CD1c-positive myeloid dendritic cell (primary cell): ENCODE measurements around the gene MYOG.

ENCODE experiments used
- DNase-seq: peaks from one replicate; pipeline ENCODE4 v3.0.0-alpha.2; 2016; ENCODE audit errors: extremely low spot score

Gene MYOG

DNA sequence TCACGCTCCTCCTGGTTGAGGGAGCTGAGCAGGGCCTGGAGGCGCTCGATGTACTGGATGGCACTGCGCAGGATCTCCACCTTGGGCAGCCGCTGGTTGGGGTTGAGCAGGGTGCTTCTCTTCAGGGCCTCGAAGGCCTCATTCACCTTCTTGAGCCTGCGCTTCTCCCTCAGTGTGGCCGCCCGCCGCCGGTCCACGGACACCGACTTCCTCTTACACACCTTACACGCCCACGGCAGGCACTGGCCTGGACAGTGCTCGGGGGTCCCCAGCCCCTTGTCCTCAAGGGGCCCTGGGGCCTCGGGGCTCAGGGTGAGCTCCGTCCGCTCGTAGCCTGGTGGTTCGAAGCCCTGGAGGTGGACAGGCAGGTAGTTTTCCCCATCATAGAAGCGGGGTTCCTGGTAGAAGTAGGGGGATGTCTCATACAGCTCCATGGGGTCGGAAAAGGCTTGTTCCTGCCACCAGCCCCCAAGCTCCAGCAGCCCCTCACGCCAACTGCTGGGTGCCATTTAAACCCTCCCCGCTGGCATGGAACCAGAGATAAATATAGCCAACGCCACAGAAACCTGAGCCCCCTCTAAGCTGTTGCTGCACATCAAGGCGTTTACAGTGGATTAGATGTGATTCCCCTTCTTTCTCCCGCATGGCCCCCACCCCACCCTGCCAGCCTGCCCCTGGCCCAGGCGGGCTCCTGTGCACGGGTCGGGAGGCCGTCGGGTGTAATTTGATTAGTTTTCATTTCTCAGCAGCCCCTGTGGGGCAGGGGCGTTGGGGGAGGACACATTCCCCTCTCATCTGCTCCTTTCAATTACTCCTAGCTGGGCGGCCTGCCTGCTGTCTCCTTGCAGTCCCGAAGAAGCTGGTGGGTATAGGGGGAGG lies at the start of gene MYOG:
TSS of gene MYOG (minus strand) at position 485 of the 879 bp plus-strand sequence. CDS start at position 434, 51 bp downstream.
- DNase-seq = no peak

DNA sequence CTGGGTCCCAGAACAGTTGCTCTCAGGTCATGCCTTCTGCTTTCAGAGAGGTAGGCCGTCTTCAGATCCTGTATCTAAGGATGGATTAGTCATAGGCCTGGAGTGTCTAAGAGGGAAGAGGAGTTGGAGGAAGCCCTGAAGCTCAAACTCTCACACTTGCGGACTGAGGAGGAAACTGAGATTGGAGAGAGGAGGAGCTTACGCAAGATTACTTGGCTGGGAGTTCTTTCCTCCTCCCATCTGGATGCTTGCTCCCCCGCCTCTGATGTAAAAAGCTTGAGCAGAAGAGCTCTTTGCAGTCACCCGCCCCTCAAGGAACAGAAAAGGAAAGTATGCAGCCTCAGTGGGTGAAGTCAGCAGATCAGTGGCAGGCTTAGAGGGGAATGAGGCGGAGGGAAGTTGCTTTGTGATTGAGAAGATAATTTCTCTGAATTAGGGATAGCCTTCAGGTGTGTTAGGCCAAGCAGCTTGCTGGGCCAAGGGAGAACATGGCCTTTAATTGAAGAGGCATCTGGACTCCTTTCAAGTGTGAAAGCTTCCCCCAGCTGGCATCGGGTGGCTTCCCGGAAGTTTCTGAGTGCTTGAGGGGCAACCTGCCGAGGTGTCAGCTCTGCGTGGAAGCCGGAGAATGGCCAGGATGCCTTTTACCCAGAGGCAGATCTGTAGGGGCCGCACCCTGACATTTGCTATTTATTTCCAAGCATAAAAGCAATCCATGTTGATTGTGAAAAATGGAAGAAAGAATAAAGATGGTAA lies 48.3 kb upstream of the MYOG start:
- peak; percentile 84 for DNase-seq

GRCh38 chr1:203131548-203132200 lies 45.9 kb upstream of the MYOG start:
- DNase-seq = no peak

DNA sequence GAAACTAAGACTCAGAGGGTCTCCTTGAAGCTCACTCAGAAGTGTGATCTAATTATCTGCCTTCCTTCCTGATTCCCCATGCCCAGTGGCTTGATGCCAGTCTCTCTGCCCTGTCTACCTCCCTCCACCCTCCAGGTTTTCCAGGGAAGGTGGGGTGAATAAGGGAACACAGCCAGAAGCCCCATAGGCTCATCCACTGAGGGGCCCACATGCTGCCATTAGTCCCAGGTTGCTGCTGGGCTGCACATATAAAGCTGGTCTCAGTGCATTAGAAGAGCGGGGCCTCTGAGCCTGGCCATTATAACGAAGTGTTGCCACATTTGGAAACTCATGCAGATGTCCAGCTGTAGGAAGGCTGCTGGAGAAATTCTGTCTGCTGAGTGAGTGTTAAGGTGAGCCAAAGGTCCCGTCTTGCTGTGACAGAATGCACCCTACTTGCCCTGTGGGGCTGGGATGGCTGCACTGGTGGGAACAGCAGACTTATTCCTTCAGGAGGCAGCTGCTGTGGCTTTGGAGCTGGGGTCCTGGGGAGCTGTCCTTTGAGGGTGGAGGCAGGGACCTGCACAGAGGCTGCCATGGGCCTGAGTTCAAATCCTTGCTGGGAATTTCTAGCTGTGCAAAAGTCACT lies 44.7 kb upstream of the MYOG start:
- no peak for DNase-seq

DNA sequence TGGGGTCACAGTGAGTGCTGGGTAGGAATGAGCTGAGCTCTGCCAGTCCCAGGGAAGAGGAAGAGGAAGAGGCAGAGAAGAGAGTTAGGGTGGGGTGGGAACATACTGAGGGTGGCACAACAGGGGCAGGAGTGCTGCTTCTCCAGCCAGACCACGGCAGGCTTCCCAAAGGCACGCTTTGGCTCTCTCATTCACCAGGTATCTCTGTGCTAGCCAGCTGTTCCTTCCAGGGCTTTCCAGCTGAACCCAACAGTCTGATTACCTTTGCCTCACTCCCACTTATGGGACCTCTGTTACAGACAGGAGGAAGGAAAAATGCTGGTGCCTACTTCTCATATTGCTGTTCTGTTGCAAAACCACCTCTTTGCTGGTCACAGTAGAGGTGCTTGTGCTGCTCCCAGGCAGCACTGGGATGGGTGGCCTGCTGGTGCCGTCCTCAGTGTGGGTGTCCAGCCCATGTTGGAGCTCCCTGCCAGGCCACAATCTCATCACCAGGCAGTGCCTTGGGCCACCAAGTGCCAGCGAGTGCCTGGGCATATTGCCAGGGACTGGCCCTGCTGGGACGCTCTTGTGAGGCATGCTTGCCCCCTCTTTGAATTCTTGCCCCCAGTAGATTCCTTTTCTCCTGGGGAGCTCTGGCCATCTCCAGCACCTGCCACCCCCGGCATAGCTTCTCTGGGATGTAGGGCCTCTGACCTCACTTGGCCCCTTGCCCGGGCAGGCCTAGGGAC lies 43.9 kb upstream of the MYOG start:
- DNase-seq = peak; percentile 53

- no peak for DNase-seq
Measured at GRCh38 chr1:203128716-203129500, 43.1 kb upstream of the MYOG start.

DNA sequence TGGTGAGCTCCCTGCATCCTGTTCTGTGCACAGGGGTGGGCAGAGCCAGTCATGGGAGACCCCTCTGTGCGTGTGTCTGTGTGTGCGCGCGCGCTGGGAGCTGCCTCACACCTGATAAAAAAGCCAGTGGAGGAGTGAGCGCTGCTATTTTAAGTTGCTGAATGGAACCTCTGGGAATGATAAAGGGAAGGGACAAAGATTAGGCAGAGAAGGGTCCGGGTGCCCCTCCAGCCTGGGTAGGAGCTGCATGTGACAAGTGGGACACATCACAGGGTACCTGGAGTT lies 42.6 kb upstream of the MYOG start:
- no peak for DNase-seq

- peak; percentile 48 for DNase-seq
Measured at GRCh38 chr1:203127666-203128430, 42.0 kb upstream of the MYOG start, which contains the start of gene ADORA1. Gene ADORA1, plus strand, starts transcription at chr1:203127726. Its CDS starts 1,116 bp downstream, at chr1:203128842.

- peak; percentile 42 for DNase-seq
Measured at GRCh38 chr1:203126866-203127665, 41.3 kb upstream of the MYOG start.

DNA sequence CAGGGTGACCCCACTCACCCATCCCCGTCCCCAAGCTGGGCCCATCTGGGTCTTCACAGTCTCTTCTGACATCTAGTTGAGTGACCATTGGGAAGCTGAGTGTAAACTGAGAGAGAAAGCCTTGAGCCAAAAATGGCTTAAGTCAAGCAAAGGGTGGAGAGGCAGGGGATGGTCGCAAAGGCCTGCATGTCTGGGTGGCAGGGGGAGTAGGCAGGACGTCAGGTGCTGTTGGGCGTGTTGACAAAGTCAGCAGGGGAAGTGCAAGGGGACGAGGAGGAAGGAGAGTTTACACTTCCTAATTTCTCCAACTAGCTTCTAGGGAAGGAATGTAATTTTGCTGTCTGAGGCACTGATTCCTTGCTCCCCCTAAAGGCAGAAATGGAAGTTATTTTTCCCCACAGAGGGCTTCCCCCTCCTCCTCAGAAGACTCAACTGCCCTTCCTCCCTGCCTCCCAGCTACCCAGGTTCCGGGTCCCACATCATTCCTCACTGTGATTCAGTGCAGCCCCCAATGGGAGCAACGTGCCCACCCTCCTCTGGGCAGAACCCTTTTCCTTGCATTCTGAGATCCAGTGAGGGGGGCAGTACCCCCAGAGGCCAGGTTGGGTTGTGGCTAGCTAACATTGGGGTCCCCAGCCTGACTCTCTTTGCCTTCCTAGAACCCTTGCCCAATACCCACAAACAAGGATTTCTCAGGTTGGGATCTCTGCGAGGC lies 40.5 kb upstream of the MYOG start:
- DNase-seq = peak; percentile 83

DNA sequence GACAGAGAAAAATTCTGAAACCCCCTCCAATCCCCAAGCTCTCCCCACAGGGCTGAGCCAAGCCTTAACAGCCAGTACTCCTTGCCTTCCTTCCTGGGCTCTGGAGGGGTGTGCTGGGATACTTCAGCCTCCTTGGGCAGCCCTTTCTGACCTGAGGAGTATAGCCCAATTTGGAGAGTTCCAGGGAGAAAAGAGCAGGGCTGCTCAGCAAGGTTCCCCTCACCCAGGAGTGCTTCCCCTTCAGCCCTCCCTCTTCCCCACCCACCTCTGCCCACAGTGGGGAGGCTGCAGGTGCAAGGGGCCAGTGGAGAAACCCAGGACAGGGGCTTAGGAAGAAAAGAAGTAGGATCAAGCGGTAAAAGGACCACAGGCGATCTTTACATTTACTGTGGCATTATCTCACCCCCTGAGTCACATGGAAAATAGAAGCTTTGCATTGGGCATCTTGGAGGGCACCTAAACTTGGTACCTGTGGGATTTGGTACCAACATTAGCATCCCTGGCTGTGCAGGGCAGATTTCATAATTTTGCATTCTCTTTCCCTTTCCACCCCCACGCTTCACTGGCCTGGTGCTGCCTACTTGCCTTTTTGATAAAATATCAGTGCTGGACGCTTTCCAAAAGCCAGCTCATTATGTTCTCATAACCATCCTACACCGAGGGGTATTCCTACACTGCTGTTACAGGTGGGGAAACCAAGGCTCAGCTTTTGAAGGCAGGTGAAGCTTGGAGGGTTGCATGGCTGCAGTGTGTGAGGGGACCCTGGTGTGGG lies 38.9 kb upstream of the MYOG start:
- no peak for DNase-seq

GRCh38 chr1:203124011-203124410 lies 38.2 kb upstream of the MYOG start:
- no peak for DNase-seq

DNA sequence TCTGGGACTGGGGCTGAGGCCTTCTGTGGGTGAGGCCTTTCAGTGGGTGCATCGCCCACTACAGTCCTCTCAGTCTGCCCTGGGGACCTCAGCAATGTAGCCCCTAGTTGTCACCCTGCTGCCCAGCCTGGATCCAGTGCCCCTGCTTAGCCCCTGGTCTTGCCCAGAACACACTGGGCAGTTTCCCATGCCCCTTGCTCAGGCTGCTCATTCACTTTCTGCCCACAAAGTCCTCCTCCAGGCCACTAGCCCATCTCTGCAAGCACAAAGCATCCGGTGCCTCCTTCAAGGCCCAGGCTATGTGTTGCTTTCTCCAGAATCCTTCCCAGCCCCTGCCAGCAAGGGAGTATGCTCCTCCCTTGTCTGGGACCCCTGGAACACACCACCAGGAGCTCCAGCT lies 36.3 kb upstream of the MYOG start:
- DNase-seq = no peak

GRCh38 chr1:203121186-203122015 lies 35.6 kb upstream of the MYOG start:
- DNase-seq = no peak

- DNase-seq = no peak
Measured at GRCh38 chr1:203120325-203121153, 34.7 kb upstream of the MYOG start.
